K562 (cell line): ENCODE results near the gene SLC16A9.

ENCODE experiments used
- FOSL1 ChIP-seq: fragments of 200-800 bp; sonication (Bioruptor generic); conservative IDR thresholded peaks from 2 replicates; pipeline ENCODE4 v1.6.1; 2016; ENCODE audit warnings: missing genetic modification characterization, missing compliant biosample characterization
- FOXM1 ChIP-seq, 2 experiments: fragments of 450-650 bp in 1 of 2; sonication (generic) in 1 of 2; formaldehyde crosslinking in 1 of 2; IDR thresholded peaks; 2 replicates each; pipeline versions ENCODE4 v1.6.1 to v1.9.0; 2017 to 2022; ENCODE audit warnings: low read depth in 2 of 2, mild to moderate bottlenecking in 2 of 2, missing genetic modification reagents in 1 of 2, moderate library complexity in 1 of 2
- POLR2H ChIP-seq: IDR thresholded peaks from 2 replicates; pipeline ENCODE4 v1.6.1; 2016; ENCODE audit warnings: missing genetic modification characterization, low read depth, mild to moderate bottlenecking, control low read depth, missing compliant biosample characterization, moderate library complexity
- RBBP5 ChIP-seq: fragments of 200-600 bp; sonication (generic); IDR thresholded peaks from 2 replicates; pipeline ENCODE4 v1.6.1; 2012; ENCODE audit warnings: borderline replicate concordance, mild to moderate bottlenecking, low read length, control low read depth, inconsistent platforms; ENCODE audit not compliant: insufficient read depth, poor library complexity, severe bottlenecking
- RNF2 ChIP-seq: sonication (generic); IDR thresholded peaks from 2 replicates; pipeline ENCODE4 v1.6.1; 2016

GRCh38 chr10:59709395-59710125 is at the start of gene SLC16A9:
- TF ChIP-seq POLR2H (tag), result no peak
- TF ChIP-seq RNF2, result no peak
- TF ChIP-seq FOXM1 (IDR thresholded peaks at IDR 0.05; ENCODE audit: low read depth), result no peak
- TF ChIP-seq FOXM1 (CRISPR knock-in tag; IDR thresholded peaks at IDR 0.05; ENCODE audit: low read depth), result no peak
- no peak for TF ChIP-seq FOSL1 (tag)
- TF ChIP-seq RBBP5, result peak; percentile 33
